ENCODE measurements around the gene STK32C.

- TF ChIP-seq POLR2AphosphoS5 (IDR thresholded peaks at IDR 0.05) (no peak), CTCF (IDR thresholded peaks at IDR 0.05) (no peak)
These were observed 32.8 kb downstream of the STK32C start for GRCh38 chr10:132274986-132275385.

Measured in breast epithelium (tissue), 3 donors.